ENCODE results near the gene CBR3.
"Not testable (repeated sequence)": the region's sequence is repeated elsewhere in the genome, so short reads cannot be mapped to it uniquely, and the experiment has no call there.

The CBR3 gene

GRCh38 chr21:36144233-36144632, 9.4 kb downstream of the CBR3 start:
- intact Hi-C loops (cut with DNase I): loop anchor here (5.0 to 10.0 kb wide), 2 partner anchors 61 to 188 kb away; no protein-coding TSS in a partner anchor
- DNase-seq: not testable (repeated sequence)

DNA sequence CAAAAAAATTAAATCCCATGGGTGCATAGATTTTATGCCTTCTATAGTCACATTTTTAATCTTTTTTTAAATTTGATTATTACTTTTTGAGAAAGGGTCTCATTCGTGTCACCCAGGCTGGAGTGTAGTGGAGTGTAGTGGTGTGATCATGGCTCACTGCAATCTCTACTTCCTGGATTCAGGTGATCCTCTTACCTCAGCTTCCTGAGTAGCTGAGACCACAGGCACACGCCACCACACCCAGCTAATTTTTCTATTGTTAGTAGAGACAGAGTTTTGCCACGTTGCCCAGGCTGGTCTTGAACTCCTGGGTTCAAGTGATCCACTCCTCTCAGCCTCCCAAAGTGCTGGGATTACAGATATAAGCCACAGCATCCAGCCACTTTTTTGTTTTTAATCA, 10.4 kb downstream of the CBR3 start:
- intact Hi-C loops (cut with DNase I): loop anchor here (10.0 kb wide), 1 partner anchor 60 kb away; no protein-coding TSS in a partner anchor

GRCh38 chr21:36147911-36148310, 13.0 kb downstream of the CBR3 start:
- intact Hi-C loops (cut with DNase I): loop anchor here (10.0 kb wide), 1 partner anchor 57 kb away; no protein-coding TSS in a partner anchor
- DNase-seq: no peak

More for the DNA sequence above, 10.4 kb downstream of the CBR3 start:
- DNase-seq: peak in 1 of 42 donors; percentile 18

DNA sequence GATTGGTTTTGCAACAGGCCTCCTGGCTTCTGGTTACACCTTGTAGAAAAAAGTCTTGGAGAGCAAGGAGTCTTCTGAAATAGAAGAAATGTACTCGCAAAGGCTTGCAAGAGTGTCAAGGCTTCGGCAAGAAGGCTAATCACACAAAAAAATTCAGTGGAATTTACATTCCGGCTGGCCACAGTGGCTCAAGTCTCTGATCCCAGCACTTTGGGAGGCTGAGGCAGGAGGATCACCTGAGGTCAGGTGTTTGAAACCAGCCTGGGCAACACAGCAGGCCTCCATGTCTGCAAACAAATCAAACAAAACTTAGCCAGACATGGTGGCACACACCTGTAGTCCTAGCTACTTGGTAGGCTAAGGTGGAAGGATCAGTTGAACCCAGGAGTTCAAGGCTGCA, 14.0 kb downstream of the CBR3 start:
- intact Hi-C loops (cut with DNase I): loop anchor here (10.0 kb wide), 1 partner anchor 56 kb away; no protein-coding TSS in a partner anchor
- peak in 1 of 42 donors; percentile 6 for DNase-seq

- DNase-seq: peak in 12 of 42 donors; percentile 33 to 72 (median 52)
- intact Hi-C loops (cut with DNase I): loop anchor here (5.0 to 10.0 kb wide), 2 partner anchors 55 to 172 kb away; partner anchors contain the start of gene MORC3
These were observed 15.2 kb downstream of the CBR3 start for GRCh38 chr21:36149788-36150711.

DNA sequence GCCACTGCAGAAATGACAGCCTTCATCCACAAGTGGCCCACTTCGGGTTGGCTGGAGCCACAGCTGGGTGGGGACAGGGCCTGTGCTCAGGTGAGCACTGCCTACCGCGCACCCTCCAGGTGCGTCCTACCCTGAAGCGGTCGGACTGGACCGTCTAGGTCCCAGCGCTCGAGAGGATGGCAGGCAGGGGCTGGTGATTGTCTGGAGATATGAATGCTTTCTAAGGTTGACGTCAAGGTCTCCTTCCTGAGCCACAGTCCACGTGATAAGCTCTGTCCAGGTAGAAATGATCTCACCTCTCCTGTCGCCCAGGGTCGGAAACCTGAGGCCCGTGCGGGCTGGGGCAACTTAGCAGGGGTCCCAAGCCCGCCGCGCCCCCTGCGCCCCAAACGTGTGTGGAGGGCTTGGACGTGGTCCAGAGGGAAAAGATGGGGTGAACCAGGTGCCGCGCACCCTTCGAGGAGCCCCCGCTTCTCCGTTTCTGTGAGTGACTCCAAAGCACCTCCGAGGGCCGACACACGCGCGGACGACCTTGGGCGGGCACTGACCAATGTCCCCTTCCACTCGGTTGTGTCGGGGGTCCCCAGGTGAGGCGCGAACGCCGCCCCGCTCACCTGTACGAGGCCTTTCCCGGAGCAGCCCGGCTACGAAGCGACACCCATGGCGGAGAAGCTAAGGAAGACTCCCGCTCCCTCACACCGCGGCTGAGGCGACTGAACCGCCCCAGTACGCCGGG, 20.9 kb downstream of the CBR3 start:
- DNase-seq: no peak
- intact Hi-C loops (cut with DNase I): no loop called here

DNA sequence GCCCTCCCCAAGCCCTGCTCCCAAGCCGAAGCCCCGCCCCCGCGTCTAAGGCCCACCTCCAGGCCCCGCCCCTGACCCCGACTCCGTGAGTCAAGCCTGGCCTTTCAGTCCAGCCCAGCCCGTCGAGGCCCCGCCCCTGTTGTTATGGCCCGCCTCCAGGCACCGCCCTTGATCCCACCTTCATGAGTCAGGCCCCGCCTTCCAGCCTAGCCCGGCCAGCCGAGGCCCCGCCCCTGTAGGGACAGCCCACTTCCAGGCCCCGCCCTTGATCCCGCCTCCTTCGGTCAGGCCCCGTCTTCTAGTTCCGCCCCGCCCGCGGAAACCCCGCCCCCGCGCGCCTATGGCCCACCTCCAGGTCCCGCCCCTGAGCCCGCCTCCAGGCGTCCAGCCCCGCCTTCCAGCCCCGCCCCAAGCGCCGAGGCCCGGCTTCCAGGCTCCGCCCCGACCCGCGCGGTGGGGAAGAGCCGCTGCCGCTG, 21.5 kb downstream of the CBR3 start:
- peak; percentile 99 to 100 (median 100) for DNase-seq
- intact Hi-C loops (cut with DNase I): no loop called here

GRCh38 chr21:36156815-36157670, 22.2 kb downstream of the CBR3 start, which contains the start of gene DOP1B:
DOP1B (plus strand) TSS chr21:36156824; CDS start chr21:36164734, 7,910 bp downstream.
- intact Hi-C loops (cut with DNase I): no loop called here
- peak in 20 of 42 donors; percentile 23 to 61 (median 39) for DNase-seq

DNA sequence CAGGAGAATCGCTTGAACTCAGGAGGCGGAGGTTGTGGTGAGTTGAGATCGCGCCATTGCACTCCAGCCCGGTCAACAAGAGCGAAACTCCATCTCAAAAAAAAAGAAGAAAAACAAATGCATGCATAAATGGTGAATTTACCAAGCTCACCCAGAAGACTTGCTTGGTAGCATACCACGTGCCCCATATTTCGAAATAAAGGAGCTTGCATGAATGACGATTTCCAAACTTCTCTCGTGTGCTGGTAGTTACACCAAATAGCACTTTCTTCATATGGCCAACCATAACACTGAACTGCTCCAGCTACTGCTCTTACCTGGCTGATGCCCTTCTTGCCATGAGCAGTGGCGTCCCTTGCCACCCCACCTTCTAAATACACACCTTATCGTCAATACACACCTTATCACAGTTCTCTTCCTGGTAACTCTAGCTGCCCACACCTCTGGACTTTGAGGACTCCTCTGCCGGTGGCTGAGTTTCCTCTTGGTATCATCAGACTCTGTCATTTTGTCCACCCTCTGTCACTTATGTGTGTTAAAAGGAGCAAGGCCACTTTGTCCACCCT, 24.6 kb downstream of the CBR3 start:
- intact Hi-C loops (cut with DNase I): no loop called here
- DNase-seq: peak in 1 of 42 donors; percentile 20

DNA sequence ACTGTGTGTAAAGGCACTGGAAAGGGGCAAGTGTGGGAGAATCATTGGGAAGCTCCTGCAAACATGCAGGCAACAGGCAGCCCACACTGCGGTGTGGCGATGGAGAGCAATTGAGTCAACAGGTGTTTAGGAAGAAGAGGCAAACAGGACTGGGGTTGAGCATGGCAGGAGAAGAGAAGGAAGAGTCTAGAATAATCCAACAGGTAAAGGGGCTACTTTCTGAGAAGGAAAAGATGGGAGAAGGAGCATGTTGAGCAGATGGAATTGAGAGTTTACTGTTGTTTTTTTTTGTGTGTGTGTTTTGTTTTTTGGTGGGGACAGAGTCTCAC, 25.9 kb downstream of the CBR3 start:
- intact Hi-C loops (cut with DNase I): no loop called here
- peak in 1 of 42 donors; percentile 17 for DNase-seq

GRCh38 chr21:36162631-36163030, 27.8 kb downstream of the CBR3 start:
- no peak for DNase-seq
- intact Hi-C loops (cut with DNase I): no loop called here

DNA sequence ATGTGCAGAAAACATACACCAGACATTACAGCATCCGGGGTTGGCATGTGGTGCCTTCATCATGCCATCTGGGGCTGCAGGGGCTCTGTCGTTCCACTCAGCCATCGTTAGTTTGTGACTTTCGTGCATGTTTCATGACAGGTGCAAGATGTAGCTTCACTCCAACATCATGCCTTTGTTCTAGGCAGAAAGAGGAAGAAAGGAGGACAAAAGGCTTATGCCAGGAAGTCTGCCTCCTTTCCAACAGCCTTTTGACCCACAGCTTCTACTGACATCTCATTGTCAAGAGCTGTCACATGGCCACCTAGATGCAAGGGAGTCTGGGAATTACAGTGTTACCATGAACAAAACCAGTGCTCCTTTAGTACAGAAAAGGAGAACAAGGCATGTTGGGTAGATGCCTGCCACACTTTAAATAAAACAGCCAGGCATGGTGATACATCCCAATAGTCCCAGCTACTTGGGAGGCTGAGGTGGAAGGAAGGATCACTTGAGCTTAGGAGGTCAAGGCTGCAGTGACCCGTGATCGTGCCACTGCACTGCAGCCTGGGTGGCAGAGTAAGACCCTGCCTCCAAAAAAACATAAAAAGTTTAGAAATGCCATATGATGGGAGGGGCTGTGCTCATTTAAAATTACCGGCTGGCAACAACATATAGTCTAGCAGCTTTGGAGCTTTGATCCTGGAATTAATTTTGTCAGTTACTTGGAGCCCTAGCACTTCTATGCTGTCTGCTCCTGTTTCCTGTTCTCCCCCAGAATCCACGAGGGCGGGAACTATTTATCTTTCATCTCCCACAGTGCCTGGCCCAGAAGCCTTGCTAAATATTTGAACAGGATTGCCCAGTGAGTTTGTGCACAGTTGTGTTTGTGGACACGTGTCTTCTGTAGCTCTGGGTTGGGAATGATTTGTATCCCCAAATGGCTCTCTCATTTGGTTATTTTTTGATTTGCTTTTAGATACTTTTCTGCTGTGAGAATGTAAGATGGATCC, 29.2 kb downstream of the CBR3 start:
- DNase-seq: peak in 3 of 42 donors; percentile 23 to 35 (median 32)
- intact Hi-C loops (cut with DNase I): no loop called here

GRCh38 chr21:36165356-36165755, 30.5 kb downstream of the CBR3 start:
- intact Hi-C loops (cut with DNase I): no loop called here
- DNase-seq: peak in 1 of 42 donors; percentile 21

- intact Hi-C loops (cut with DNase I): no loop called here
- DNase-seq: peak in 1 of 42 donors; percentile 10
These were observed 31.8 kb downstream of the CBR3 start for GRCh38 chr21:36166705-36167104.

DNA sequence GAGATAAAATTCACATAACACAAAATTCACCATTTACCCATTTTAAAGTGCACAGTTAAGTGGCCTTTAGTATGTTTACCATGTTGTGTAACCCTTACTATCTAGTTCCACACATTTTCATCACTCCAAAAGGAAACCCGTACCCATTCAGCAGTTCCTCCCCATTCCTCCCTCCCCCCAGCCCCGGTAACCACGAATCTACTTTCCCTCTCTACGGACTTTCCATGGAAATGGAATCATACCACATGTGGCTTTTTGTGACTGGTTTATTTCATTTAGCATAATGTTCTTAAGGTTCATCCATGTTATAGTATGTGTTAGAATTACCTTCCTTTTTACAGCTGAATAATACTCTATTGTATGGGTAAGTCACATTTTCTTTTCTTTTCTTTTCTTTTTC, 32.7 kb downstream of the CBR3 start:
- no peak for DNase-seq
- intact Hi-C loops (cut with DNase I): no loop called here

DNA sequence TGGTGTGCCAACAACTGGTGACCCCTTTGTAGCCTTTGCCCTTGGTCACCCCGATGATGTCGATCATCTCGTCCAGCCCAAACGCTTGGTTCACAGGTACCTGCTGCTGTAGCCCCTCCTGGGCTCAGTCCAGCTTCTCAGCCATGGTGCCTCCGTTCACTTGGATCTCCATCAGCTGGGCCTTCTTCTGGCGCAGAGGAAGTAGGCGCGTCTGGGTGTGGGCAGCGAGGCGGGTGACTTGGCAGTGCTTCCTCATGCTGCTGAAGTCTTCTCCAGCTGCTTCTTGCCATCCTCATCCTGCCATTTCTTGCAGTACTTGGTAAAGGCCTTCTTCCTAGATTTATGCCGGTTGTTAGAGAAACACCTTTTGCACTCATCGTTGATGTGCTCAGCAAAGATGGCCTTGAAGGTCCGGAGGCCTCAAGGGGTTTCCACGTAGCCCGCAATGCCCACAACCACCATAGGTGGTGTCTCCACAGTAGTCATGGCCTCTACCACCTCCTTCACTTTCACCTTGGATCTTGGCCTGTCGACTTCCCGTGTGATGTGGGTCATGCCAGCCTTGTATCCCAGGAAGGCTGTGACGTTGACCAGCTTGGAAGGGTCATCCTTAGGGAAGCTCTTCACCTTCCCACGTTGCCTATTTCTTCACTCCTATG, 34.7 kb downstream of the CBR3 start:
- DNase-seq: peak in 2 of 42 donors; percentile 26 to 33
- intact Hi-C loops (cut with DNase I): no loop called here

- no peak for DNase-seq
- intact Hi-C loops (cut with DNase I): no loop called here
These were observed 35.9 kb downstream of the CBR3 start for GRCh38 chr21:36170823-36171222.
